GM21360 (cell line): ENCODE results near the gene SPTBN4.
"Not testable (repeated sequence)": the region's sequence is repeated elsewhere in the genome, so short reads cannot be mapped to it uniquely, and the experiment has no call there.

Experiments used
- ATAC-seq: cut with Tn5 transposase; IDR thresholded peaks from one replicate; pipeline ENCODE4 v1.9.1; 2021; ENCODE audit warnings: mild to moderate bottlenecking, moderate library complexity; ENCODE audit not compliant: unreplicated experiment

The SPTBN4 gene

GRCh38 chr19:40438284-40438683 is 28.5 kb upstream of the SPTBN4 start:
- no peak for ATAC-seq

- ATAC-seq: no peak
These were observed 25.0 kb upstream of the SPTBN4 start for GRCh38 chr19:40441719-40442253.

GRCh38 chr19:40442328-40443130 is 24.3 kb upstream of the SPTBN4 start:
- ATAC-seq: no peak

- ATAC-seq: peak; percentile 59
These were observed 23.4 kb upstream of the SPTBN4 start for GRCh38 chr19:40443131-40443999.

- peak; percentile 63 for ATAC-seq
These were observed 22.6 kb upstream of the SPTBN4 start, which contains the start of gene SERTAD3 for GRCh38 chr19:40444000-40444824. SERTAD3 (minus strand) TSS chr19:40444335; CDS start chr19:40442080, 2,255 bp downstream.

- no peak for ATAC-seq
These were observed 21.9 kb upstream of the SPTBN4 start for GRCh38 chr19:40444825-40445312.

GRCh38 chr19:40445780-40446262 is 21.0 kb upstream of the SPTBN4 start:
- ATAC-seq: no peak

- ATAC-seq: no peak
These were observed 20.5 kb upstream of the SPTBN4 start for GRCh38 chr19:40446263-40446784.

GRCh38 chr19:40449506-40449905 is 17.3 kb upstream of the SPTBN4 start:
- no peak for ATAC-seq

GRCh38 chr19:40450664-40451063 is 16.1 kb upstream of the SPTBN4 start:
- ATAC-seq: no peak

- ATAC-seq: no peak
These were observed 14.8 kb upstream of the SPTBN4 start for GRCh38 chr19:40452016-40452415.

- ATAC-seq: no peak
These were observed 13.6 kb upstream of the SPTBN4 start for GRCh38 chr19:40453151-40453735.

- ATAC-seq: not testable (repeated sequence)
These were observed 12.9 kb upstream of the SPTBN4 start for GRCh38 chr19:40453943-40454342.

- ATAC-seq: no peak
These were observed 9.8 kb upstream of the SPTBN4 start for GRCh38 chr19:40457048-40457447.

GRCh38 chr19:40457953-40458596 is 8.7 kb upstream of the SPTBN4 start:
- no peak for ATAC-seq

GRCh38 chr19:40458597-40458974 is 8.2 kb upstream of the SPTBN4 start:
- no peak for ATAC-seq

- ATAC-seq: no peak
These were observed 6.6 kb upstream of the SPTBN4 start for GRCh38 chr19:40460185-40460584.

- ATAC-seq: no peak
These were observed 5.1 kb upstream of the SPTBN4 start for GRCh38 chr19:40461669-40462221.

GRCh38 chr19:40463587-40464037 is 3.2 kb upstream of the SPTBN4 start:
- ATAC-seq: not testable (repeated sequence)
